Right cardiac atrium (tissue), 5 donors: ENCODE measurements around the gene ARPC4. TPM values are rescaled to one million over a fixed set of nuclear protein-coding genes. Genes with fewer than 3 reads are reported as not detected.
A peak's percentile ranks its signal among the peaks of the same experiment; 100 is the strongest.

Source experiments
- ATAC-seq, 2 donors: fragments of 200-7000 bp; cut with Tn5 transposase; one replicate each; pipeline versions ENCODE4 v1.8.0 to v1.9.1; 2020; ENCODE audit warnings: moderate library complexity in 2 of 2, mild to moderate bottlenecking in 1 of 2
- DNase-seq, 3 donors: peaks; one replicate each; pipeline ENCODE4 v3.0.0-alpha.2; 2020
- H3K27ac ChIP-seq: one replicate; pipeline ENCODE4 v1.5.1; 2013; ENCODE audit warnings: mild to moderate bottlenecking, low read length, control low read depth, moderate library complexity
- H3K27me3 ChIP-seq: one replicate; pipeline ENCODE4 v1.6.1; 2013; ENCODE audit not compliant: control insufficient read depth, insufficient read depth
- H3K4me1 ChIP-seq: one replicate; pipeline ENCODE4 v1.6.1; 2013; ENCODE audit warnings: low read length; ENCODE audit not compliant: control insufficient read depth, insufficient read depth
- H3K4me3 ChIP-seq: one replicate; pipeline ENCODE4 v1.5.1; 2013; ENCODE audit warnings: low read length, control low read depth
- H3K9me3 ChIP-seq: one replicate; pipeline ENCODE4 v1.6.1; 2013; ENCODE audit warnings: low read length; ENCODE audit not compliant: control insufficient read depth
- WGBS: extraction: QIAGEN DNeasy Blood & Tissue Kit; methylation state at CpG from one replicate; pipeline ENCODE4 v1.1.7; 2013; 5-methylcytosine and 5-hydroxymethylcytosine counted together
- intact Hi-C, 4 donors: fragments of 100-400 bp; cut with DNase I; formaldehyde crosslinking; loops; one replicate each; pipeline versions ENCODE4 v1.11.0 to v1.14.0; 2022 to 2023
- polyA plus RNA-seq: library from polyadenylated mRNA; stranded (reverse); fragments of 200-250 nt; gene quantifications from one replicate; pipeline ENCODE4 v1.2.3, GENCODE V29; 2013
- total RNA-seq, 4 donors: library from RNA; stranded (reverse); fragmentation: NEBNext Ultra II Directional; extraction: Animal tissue kit (Norgen Biotek cat#: 25700); gene quantifications; one replicate each; pipeline ENCODE4 v1.2.1, GENCODE V29; 2021
- donor health status: healthy with polysubstance abuse.
- donor health status: DM: no; HTN: yes; CAD: no.
- donor health status: DM: no; HTN: no; CAD: no.
- donor health status: DM: no; HTN: yes; CAD: no; lungs with severe emphysema.
- donor health status: DM: yes; HTN: yes; CAD: no.

The ARPC4 gene
- total and polyA plus RNA-seq, 5 donors = 51.1 to 104 (median 68.7) TPM

- intact Hi-C loops = loop anchor here in 1 of 4 donors (10.0 kb wide), 1 partner anchor 46 kb away; the partner anchor contains the start of gene BRPF1
- Histone ChIP-seq H3K9me3 (no peaks in the 10 kb centered on the region), H3K4me1 (peaks cover 4% of the 10 kb centered on the region), H3K27ac (no peak overlapping the region), H3K27me3 (no peaks in the 10 kb centered on the region), H3K4me3 (no peak overlapping the region)
- no peak for ATAC-seq
- WGBS = 88% methylated on average over 4 of the region's 4 CpGs
- DNase-seq = no peak
Observed at GRCh38 chr3:9780910-9781309, 12.0 kb upstream of the ARPC4 start.

GRCh38 chr3:9781551-9781950 lies 11.3 kb upstream of the ARPC4 start:
- ATAC-seq = no peak
- Histone ChIP-seq H3K9me3 (no peaks in the 10 kb centered on the region), H3K27me3 (no peaks in the 10 kb centered on the region), H3K4me3 (no peak overlapping the region), H3K27ac (no peak overlapping the region), H3K4me1 (peaks cover 4% of the 10 kb centered on the region)
- 75% methylated on average over 1 of the region's 1 CpG for WGBS
- DNase-seq = no peak
- intact Hi-C loops = loop anchor here in 1 of 4 donors (10.0 kb wide), 1 partner anchor 47 kb away; the partner anchor contains the start of gene BRPF1

- intact Hi-C loops = loop anchor here in 1 of 4 donors (10.0 kb wide), 1 partner anchor 47 kb away; the partner anchor contains the start of gene BRPF1
- ATAC-seq (no peak), DNase-seq (no peak)
- Histone ChIP-seq H3K27me3 (no peaks in the 10 kb centered on the region), H3K9me3 (no peaks in the 10 kb centered on the region), H3K27ac (no peak overlapping the region), H3K4me3 (no peak overlapping the region), H3K4me1 (peaks cover 4% of the 10 kb centered on the region)
- WGBS = 78% methylated on average over 3 of the region's 3 CpGs
Observed at GRCh38 chr3:9781978-9782603, 10.8 kb upstream of the ARPC4 start.

GRCh38 chr3:9782770-9783169 lies 10.1 kb upstream of the ARPC4 start:
- H3K4me1 ChIP-seq = peaks cover 4% of the 10 kb centered on the region
- H3K27me3 ChIP-seq = no peaks in the 10 kb centered on the region
- intact Hi-C loops = loop anchor here in 1 of 4 donors (10.0 kb wide), 1 partner anchor 48 kb away; the partner anchor contains the start of gene BRPF1
- no peak overlapping the region for H3K27ac ChIP-seq
- DNase-seq (no peak), ATAC-seq (no peak)
- no peaks in the 10 kb centered on the region for H3K9me3 ChIP-seq
- WGBS = 40% methylated on average over 3 of the region's 3 CpGs
- no peak overlapping the region for H3K4me3 ChIP-seq

GRCh38 chr3:9783954-9784353 lies 8.9 kb upstream of the ARPC4 start:
- H3K27ac ChIP-seq = no peak overlapping the region
- H3K4me1 ChIP-seq = no peaks in the 10 kb centered on the region
- DNase-seq = no peak
- intact Hi-C loops = loop anchor here in 1 of 4 donors (10.0 kb wide), 1 partner anchor 49 kb away; the partner anchor contains the start of gene BRPF1
- H3K4me3 ChIP-seq = no peak overlapping the region
- 89% methylated on average over 14 of the region's 14 CpGs for WGBS
- no peaks in the 10 kb centered on the region for H3K27me3 ChIP-seq
- ATAC-seq = no peak
- no peaks in the 10 kb centered on the region for H3K9me3 ChIP-seq

- Histone ChIP-seq H3K4me1 (no peaks in the 10 kb centered on the region), H3K27me3 (no peaks in the 10 kb centered on the region), H3K4me3 (no peak overlapping the region), H3K9me3 (no peaks in the 10 kb centered on the region), H3K27ac (no peak overlapping the region)
- ATAC-seq = no peak
- intact Hi-C loops = loop anchor here in 1 of 4 donors (10.0 kb wide), 1 partner anchor 50 kb away; the partner anchor contains the start of gene BRPF1
- WGBS = 90% methylated on average over 4 of the region's 4 CpGs
- no peak for DNase-seq
Observed at GRCh38 chr3:9784965-9785364, 7.9 kb upstream of the ARPC4 start.

- no peaks in the 10 kb centered on the region for H3K27me3 ChIP-seq
- H3K4me3 ChIP-seq = no peak overlapping the region
- H3K4me1 ChIP-seq = no peaks in the 10 kb centered on the region
- DNase-seq (no peak), ATAC-seq (peak in 1 of 2 donors; percentile 61)
- H3K27ac ChIP-seq = no peak overlapping the region
- 65% methylated on average over 7 of the region's 7 CpGs for WGBS
- intact Hi-C loops = loop anchor here in 1 of 4 donors (10.0 kb wide), 1 partner anchor 51 kb away; the partner anchor contains the start of gene BRPF1
- H3K9me3 ChIP-seq = no peaks in the 10 kb centered on the region
Observed at GRCh38 chr3:9785602-9786001, 7.3 kb upstream of the ARPC4 start.

GRCh38 chr3:9786209-9786739 lies 6.6 kb upstream of the ARPC4 start:
- Histone ChIP-seq H3K4me1 (no peaks in the 10 kb centered on the region), H3K27me3 (no peaks in the 10 kb centered on the region), H3K4me3 (no peak overlapping the region), H3K9me3 (no peaks in the 10 kb centered on the region), H3K27ac (no peak overlapping the region)
- no peak for ATAC-seq
- no peak for DNase-seq
- intact Hi-C loops = loop anchor here in 1 of 4 donors (10.0 kb wide), 1 partner anchor 51 kb away; the partner anchor contains the start of gene BRPF1
- 84% methylated on average over 7 of the region's 7 CpGs for WGBS

- no peak for ATAC-seq
- H3K4me3 ChIP-seq = no peak overlapping the region
- intact Hi-C loops = loop anchor here in 1 of 4 donors (10.0 kb wide), 1 partner anchor 52 kb away; the partner anchor contains the start of gene BRPF1
- no peaks in the 10 kb centered on the region for H3K4me1 ChIP-seq
- H3K27ac ChIP-seq = no peak overlapping the region
- no peak for DNase-seq
- no peaks in the 10 kb centered on the region for H3K27me3 ChIP-seq
- WGBS = 83% methylated on average over 13 of the region's 13 CpGs
- H3K9me3 ChIP-seq = no peaks in the 10 kb centered on the region
Observed at GRCh38 chr3:9786825-9787669, 5.8 kb upstream of the ARPC4 start.

GRCh38 chr3:9787714-9788113 lies 5.2 kb upstream of the ARPC4 start:
- DNase-seq (no peak), ATAC-seq (no peak)
- Histone ChIP-seq H3K4me3 (no peak overlapping the region), H3K27me3 (no peaks in the 10 kb centered on the region), H3K27ac (no peak overlapping the region), H3K4me1 (no peaks in the 10 kb centered on the region), H3K9me3 (no peaks in the 10 kb centered on the region)
- intact Hi-C loops = loop anchor here in 1 of 4 donors (10.0 kb wide), 1 partner anchor 53 kb away; the partner anchor contains the start of gene BRPF1
- 86% methylated on average over 6 of the region's 6 CpGs for WGBS
